ENCODE data around the gene NYNRIN.

The NYNRIN gene

DNA sequence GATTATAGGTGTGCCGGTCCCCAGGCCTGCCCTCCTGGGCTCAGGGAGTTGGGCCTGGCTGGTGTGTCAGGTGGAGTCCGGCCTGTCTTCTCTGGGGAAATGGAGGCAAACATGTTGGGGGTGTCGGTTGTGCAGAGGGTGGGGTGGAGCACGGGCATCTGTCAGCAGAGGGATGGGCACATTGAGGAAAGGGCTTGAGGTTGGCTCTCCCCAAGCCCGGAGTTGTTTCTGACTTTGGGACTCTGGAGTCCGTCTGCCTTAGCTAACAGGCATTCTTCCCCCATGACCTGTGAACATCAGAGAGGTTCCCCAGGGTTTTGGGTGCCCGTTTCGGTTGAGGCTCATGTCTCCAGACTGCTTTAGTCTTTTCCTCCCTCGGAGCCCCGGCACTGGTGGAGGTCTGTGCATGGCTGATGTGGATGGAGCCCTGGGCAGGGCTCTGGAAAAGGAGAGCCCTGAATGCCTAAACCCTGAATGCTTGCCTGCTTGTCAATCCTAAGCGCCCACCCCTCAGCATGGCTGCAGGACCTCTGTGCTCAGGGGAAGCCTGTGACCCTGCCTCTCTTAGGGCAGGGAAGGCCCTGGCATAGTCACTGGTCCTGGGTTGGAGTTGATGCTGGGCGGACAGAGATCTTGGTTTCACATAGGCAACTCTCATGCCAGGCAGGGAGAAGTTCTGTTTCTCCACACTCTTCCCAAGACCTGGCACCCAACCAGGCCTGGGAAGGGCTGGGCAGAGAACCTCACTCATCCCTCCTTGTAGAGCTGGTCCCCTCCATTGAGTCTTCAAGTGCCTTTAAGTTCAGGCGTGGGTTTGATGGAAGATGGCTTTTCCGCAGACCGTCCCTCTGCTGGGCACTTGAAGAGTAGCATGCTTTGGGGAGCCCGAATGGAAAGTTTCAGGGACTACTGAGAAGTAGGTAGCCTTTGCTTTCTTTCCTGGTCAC is 12.9 kb downstream of the NYNRIN start:
- no peaks in the 10 kb centered on the region for H3K9me3 ChIP-seq (ENCODE audit: control insufficient read depth in 5 of 5, low read length in 5 of 5)
- no peak overlapping the region for H3K27ac ChIP-seq (ENCODE audit: low read depth, low read length)
- no peak overlapping the region for H3K4me3 ChIP-seq (ENCODE audit: low read depth in 1 of 5, low read length in 5 of 5)
- no peak overlapping the region for H3K9ac ChIP-seq (ENCODE audit: low read length in 5 of 5)
- H3K36me3 ChIP-seq (ENCODE audit: control insufficient read depth in 5 of 5, insufficient read depth in 5 of 5, low read length in 5 of 5) = peaks cover 0 to 86% (median 77%) of the 10 kb centered on the region in 5 donors
- H3K27me3 ChIP-seq (ENCODE audit: control insufficient read depth in 5 of 5, insufficient read depth in 4 of 5, low read length in 5 of 5) = peaks cover 0 to 3% (median 1%) of the 10 kb centered on the region in 5 donors
- H3K4me1 ChIP-seq (ENCODE audit: control insufficient read depth in 5 of 5, insufficient read depth in 5 of 5, low read length in 5 of 5) = peaks cover 0 to 9% (median 0%) of the 10 kb centered on the region in 5 donors

DNA sequence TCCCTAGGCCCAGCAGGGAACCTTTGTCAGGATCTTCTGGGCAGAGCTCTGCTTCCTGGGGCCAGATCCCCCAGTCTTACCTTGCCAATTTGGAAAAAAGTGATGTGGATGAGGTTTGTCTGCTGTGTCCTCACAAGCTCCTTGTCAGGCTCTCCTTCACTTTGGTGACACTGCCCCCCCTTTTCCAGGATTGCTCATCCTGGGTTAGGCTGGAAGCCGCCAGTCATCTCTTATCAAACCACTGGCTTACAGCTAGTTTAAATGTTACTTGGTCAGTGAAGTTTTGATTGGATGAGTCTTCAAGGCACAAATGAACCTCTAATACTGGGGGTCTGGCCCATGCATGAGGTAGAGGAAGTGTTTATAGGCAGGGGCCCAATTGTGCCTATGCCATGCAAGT is 15.3 kb downstream of the NYNRIN start:
- peaks cover 0 to 68% (median 57%) of the 10 kb centered on the region in 5 donors for H3K36me3 ChIP-seq (ENCODE audit: control insufficient read depth in 5 of 5, insufficient read depth in 5 of 5, low read length in 5 of 5)
- H3K9ac ChIP-seq (ENCODE audit: low read length in 5 of 5) = no peak overlapping the region
- H3K4me3 ChIP-seq (ENCODE audit: low read depth in 1 of 5, low read length in 5 of 5) = no peak overlapping the region
- peaks cover 0 to 20% (median 3%) of the 10 kb centered on the region in 5 donors for H3K4me1 ChIP-seq (ENCODE audit: control insufficient read depth in 5 of 5, insufficient read depth in 5 of 5, low read length in 5 of 5)
- peaks cover 0 to 11% (median 9%) of the 10 kb centered on the region in 5 donors for H3K27me3 ChIP-seq (ENCODE audit: control insufficient read depth in 5 of 5, insufficient read depth in 4 of 5, low read length in 5 of 5)
- no peak overlapping the region for H3K27ac ChIP-seq (ENCODE audit: low read depth, low read length)
- H3K9me3 ChIP-seq (ENCODE audit: control insufficient read depth in 5 of 5, low read length in 5 of 5) = no peaks in the 10 kb centered on the region

DNA sequence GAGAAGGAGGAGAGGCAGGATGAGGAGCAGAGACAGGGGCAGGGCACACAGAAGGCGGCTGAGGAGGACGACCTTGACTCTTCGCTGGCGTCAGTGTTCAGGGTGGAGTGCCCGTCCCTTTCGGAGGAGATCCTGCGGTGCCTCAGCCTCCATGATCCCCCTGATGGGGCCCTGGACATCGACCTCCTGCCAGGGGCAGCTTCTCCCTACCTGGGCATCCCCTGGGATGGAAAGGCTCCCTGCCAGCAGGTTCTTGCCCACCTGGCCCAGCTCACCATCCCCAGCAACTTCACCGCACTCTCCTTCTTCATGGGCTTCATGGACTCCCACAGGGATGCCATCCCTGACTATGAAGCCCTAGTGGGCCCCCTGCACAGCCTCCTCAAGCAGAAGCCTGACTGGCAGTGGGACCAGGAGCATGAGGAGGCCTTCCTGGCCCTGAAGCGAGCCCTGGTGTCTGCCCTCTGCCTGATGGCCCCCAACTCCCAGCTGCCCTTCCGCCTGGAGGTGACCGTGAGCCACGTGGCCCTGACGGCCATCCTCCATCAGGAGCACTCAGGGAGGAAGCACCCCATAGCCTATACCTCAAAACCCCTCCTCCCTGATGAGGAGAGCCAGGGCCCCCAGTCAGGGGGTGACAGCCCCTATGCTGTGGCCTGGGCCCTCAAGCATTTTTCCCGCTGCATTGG is 16.1 kb downstream of the NYNRIN start:
- Histone ChIP-seq H3K27ac (ENCODE audit: low read depth, low read length) (no peak overlapping the region), H3K4me3 (ENCODE audit: low read depth in 1 of 5, low read length in 5 of 5) (no peak overlapping the region), H3K9ac (ENCODE audit: low read length in 5 of 5) (no peak overlapping the region), H3K4me1 (ENCODE audit: control insufficient read depth in 5 of 5, insufficient read depth in 5 of 5, low read length in 5 of 5) (peaks cover 0 to 23% (median 3%) of the 10 kb centered on the region in 5 donors), H3K36me3 (ENCODE audit: control insufficient read depth in 5 of 5, insufficient read depth in 5 of 5, low read length in 5 of 5) (peaks cover 0 to 60% (median 49%) of the 10 kb centered on the region in 5 donors), H3K9me3 (ENCODE audit: control insufficient read depth in 5 of 5, low read length in 5 of 5) (no peaks in the 10 kb centered on the region), H3K27me3 (ENCODE audit: control insufficient read depth in 5 of 5, insufficient read depth in 4 of 5, low read length in 5 of 5) (peaks cover 0 to 11% (median 9%) of the 10 kb centered on the region in 5 donors)

DNA sequence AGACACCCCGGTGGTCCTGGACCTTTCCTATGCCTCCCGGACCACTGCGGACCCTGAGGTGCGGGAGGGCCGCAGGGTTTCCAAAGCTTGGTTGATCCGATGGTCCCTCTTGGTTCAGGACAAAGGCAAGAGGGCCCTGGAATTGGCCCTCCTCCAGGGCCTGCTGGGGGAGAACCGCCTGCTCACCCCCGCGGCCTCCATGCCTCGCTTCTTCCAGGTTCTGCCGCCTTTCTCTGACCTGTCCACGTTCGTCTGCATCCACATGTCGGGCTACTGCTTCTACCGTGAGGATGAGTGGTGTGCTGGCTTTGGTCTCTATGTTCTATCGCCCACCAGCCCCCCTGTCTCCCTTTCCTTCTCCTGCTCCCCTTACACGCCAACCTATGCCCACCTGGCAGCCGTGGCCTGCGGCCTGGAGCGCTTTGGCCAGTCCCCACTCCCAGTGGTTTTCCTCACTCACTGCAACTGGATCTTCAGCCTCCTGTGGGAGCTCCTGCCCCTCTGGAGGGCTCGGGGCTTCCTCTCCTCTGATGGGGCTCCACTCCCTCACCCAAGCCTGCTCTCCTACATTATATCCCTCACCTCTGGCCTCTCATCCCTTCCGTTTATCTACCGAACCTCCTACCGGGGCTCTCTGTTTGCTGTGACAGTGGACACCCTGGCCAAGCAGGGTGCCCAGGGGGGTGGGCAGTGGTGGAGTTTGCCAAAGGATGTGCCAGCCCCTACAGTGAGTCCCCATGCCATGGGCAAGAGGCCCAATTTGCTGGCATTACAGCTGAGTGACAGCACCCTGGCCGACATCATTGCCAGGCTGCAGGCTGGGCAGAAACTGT is 16.8 kb downstream of the NYNRIN start:
- H3K36me3 ChIP-seq (ENCODE audit: control insufficient read depth in 5 of 5, insufficient read depth in 5 of 5, low read length in 5 of 5) = peaks cover 0 to 53% (median 41%) of the 10 kb centered on the region in 5 donors

DNA sequence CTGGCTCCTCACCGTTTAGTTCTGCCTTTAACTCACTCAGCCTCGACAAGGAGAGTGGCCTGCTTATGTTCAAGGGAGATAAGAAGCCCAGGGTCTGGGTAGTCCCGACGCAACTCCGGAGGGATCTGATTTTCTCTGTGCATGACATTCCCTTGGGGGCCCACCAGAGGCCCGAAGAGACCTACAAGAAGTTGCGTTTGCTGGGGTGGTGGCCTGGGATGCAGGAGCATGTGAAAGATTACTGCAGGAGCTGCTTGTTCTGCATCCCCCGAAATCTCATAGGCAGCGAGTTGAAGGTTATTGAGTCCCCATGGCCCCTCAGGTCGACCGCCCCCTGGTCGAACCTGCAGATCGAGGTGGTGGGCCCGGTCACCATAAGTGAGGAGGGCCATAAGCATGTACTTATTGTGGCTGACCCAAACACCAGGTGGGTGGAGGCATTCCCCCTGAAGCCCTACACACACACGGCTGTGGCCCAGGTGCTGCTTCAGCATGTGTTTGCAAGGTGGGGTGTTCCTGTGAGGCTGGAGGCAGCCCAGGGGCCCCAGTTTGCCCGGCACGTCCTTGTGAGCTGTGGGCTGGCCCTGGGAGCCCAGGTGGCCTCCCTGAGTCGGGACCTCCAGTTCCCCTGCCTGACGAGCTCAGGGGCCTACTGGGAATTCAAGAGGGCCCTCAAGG is 17.6 kb downstream of the NYNRIN start:
- H3K36me3 ChIP-seq (ENCODE audit: control insufficient read depth in 5 of 5, insufficient read depth in 5 of 5, low read length in 5 of 5) = peaks cover 0 to 45% (median 35%) of the 10 kb centered on the region in 5 donors
- H3K4me3 ChIP-seq (ENCODE audit: low read depth in 1 of 5, low read length in 5 of 5) = no peak overlapping the region
- no peak overlapping the region for H3K9ac ChIP-seq (ENCODE audit: low read length in 5 of 5)
- peaks cover 0 to 14% (median 9%) of the 10 kb centered on the region in 5 donors for H3K27me3 ChIP-seq (ENCODE audit: control insufficient read depth in 5 of 5, insufficient read depth in 4 of 5, low read length in 5 of 5)
- peaks cover 0 to 23% (median 3%) of the 10 kb centered on the region in 5 donors for H3K4me1 ChIP-seq (ENCODE audit: control insufficient read depth in 5 of 5, insufficient read depth in 5 of 5, low read length in 5 of 5)
- H3K9me3 ChIP-seq (ENCODE audit: control insufficient read depth in 5 of 5, low read length in 5 of 5) = no peaks in the 10 kb centered on the region
- no peak overlapping the region for H3K27ac ChIP-seq (ENCODE audit: low read depth, low read length)

More for the DNA sequence above, 16.8 kb downstream of the NYNRIN start:
- Histone ChIP-seq H3K4me1 (ENCODE audit: control insufficient read depth in 5 of 5, insufficient read depth in 5 of 5, low read length in 5 of 5) (peaks cover 0 to 23% (median 3%) of the 10 kb centered on the region in 5 donors), H3K27ac (ENCODE audit: low read depth, low read length) (no peak overlapping the region), H3K9me3 (ENCODE audit: control insufficient read depth in 5 of 5, low read length in 5 of 5) (no peaks in the 10 kb centered on the region), H3K27me3 (ENCODE audit: control insufficient read depth in 5 of 5, insufficient read depth in 4 of 5, low read length in 5 of 5) (peaks cover 0 to 14% (median 9%) of the 10 kb centered on the region in 5 donors), H3K9ac (ENCODE audit: low read length in 5 of 5) (no peak overlapping the region), H3K4me3 (ENCODE audit: low read depth in 1 of 5, low read length in 5 of 5) (no peak overlapping the region)

DNA sequence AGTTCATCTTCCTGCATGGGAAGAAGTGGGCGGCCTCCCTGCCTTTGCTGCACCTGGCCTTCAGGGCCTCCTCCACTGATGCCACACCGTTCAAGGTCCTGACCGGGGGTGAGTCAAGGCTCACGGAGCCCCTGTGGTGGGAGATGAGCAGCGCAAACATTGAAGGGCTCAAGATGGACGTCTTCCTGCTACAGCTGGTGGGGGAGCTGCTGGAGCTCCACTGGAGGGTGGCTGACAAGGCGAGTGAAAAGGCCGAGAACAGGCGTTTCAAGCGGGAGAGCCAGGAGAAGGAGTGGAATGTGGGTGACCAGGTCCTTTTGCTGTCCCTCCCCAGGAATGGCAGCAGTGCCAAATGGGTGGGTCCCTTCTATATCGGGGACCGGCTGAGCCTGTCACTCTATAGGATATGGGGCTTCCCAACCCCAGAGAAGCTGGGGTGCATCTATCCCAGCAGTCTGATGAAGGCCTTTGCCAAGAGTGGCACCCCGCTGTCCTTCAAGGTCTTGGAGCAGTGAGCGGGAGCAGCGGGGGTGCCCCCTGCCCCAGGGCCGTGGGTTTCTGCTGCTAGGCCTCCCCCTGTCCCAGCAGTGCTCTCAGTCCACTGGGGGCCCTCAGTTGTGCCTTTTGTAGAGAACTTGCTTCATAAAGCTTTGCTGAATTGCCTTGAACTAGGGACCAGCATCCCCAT is 18.3 kb downstream of the NYNRIN start:
- no peak overlapping the region for H3K4me3 ChIP-seq (ENCODE audit: low read depth in 1 of 5, low read length in 5 of 5)
- peaks cover 0 to 39% (median 32%) of the 10 kb centered on the region in 5 donors for H3K36me3 ChIP-seq (ENCODE audit: control insufficient read depth in 5 of 5, insufficient read depth in 5 of 5, low read length in 5 of 5)
- no peaks in the 10 kb centered on the region for H3K9me3 ChIP-seq (ENCODE audit: control insufficient read depth in 5 of 5, low read length in 5 of 5)
- H3K4me1 ChIP-seq (ENCODE audit: control insufficient read depth in 5 of 5, insufficient read depth in 5 of 5, low read length in 5 of 5) = peaks cover 0 to 23% (median 3%) of the 10 kb centered on the region in 5 donors
- peaks cover 0 to 14% (median 9%) of the 10 kb centered on the region in 5 donors for H3K27me3 ChIP-seq (ENCODE audit: control insufficient read depth in 5 of 5, insufficient read depth in 4 of 5, low read length in 5 of 5)
- no peak overlapping the region for H3K27ac ChIP-seq (ENCODE audit: low read depth, low read length)
- no peak overlapping the region for H3K9ac ChIP-seq (ENCODE audit: low read length in 5 of 5)

DNA sequence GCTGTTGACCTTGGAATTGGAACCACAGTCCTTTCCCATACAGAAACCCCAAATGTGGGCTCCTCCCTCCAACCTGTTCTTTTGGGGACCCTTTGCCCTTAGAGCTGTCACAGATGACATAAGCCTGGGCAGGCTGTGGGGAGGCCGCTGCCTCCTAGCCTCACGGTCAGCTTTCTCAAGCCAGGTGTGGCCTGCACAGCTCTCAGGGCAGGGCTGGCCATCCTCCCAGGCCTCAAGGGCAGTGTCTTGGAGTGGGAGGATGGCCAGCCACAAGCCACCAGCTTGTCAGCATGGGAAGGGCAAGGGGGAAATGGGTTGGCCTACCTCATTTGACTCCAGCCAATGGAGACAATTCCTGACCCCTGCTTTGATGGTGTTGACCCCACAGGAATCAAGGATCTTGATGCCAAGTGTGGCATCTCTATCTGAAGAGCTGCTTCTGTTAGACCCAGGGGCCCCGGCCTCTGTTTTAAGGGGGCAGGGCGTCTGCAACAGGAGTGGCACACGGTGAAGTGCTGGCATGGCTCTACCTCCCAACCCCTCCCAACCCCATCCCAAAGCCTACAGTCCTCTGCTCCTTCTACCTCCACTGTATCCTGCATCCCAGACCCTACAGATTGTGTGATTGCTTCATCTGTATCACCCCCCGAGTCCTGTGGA is 19.2 kb downstream of the NYNRIN start:
- no peak overlapping the region for H3K27ac ChIP-seq (ENCODE audit: low read depth, low read length)
- H3K9ac ChIP-seq (ENCODE audit: low read length in 5 of 5) = no peak overlapping the region
- no peaks in the 10 kb centered on the region for H3K9me3 ChIP-seq (ENCODE audit: control insufficient read depth in 5 of 5, low read length in 5 of 5)
- no peak overlapping the region for H3K4me3 ChIP-seq (ENCODE audit: low read depth in 1 of 5, low read length in 5 of 5)
- H3K36me3 ChIP-seq (ENCODE audit: control insufficient read depth in 5 of 5, insufficient read depth in 5 of 5, low read length in 5 of 5) = peaks cover 0 to 31% (median 26%) of the 10 kb centered on the region in 5 donors
- H3K4me1 ChIP-seq (ENCODE audit: control insufficient read depth in 5 of 5, insufficient read depth in 5 of 5, low read length in 5 of 5) = peaks cover 0 to 16% (median 2%) of the 10 kb centered on the region in 5 donors
- peaks cover 0 to 14% (median 9%) of the 10 kb centered on the region in 5 donors for H3K27me3 ChIP-seq (ENCODE audit: control insufficient read depth in 5 of 5, insufficient read depth in 4 of 5, low read length in 5 of 5)

DNA sequence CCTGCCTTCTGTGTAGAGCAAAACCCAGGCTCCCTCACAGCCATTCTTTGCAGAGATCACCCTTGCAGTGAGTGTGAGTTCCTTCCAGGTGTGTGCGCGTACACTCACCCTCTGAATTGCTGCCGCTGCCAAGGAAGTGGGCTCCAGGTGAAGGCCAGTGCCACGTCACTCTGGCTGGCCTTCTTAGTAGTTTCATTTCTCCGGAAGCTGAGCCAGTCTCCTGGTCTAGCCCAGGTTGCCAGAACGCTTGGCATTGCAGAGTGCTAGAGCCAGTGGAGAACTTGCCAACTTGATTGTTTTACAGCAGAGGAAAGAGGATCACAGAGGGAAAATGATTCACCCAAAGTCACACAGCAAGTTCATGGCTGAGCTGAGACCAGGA is 19.7 kb downstream of the NYNRIN start:
- peaks cover 0 to 14% (median 9%) of the 10 kb centered on the region in 5 donors for H3K27me3 ChIP-seq (ENCODE audit: control insufficient read depth in 5 of 5, insufficient read depth in 4 of 5, low read length in 5 of 5)
- H3K27ac ChIP-seq (ENCODE audit: low read depth, low read length) = no peak overlapping the region
- H3K4me3 ChIP-seq (ENCODE audit: low read depth in 1 of 5, low read length in 5 of 5) = no peak overlapping the region
- H3K36me3 ChIP-seq (ENCODE audit: control insufficient read depth in 5 of 5, insufficient read depth in 5 of 5, low read length in 5 of 5) = peaks cover 0 to 26% (median 21%) of the 10 kb centered on the region in 5 donors
- H3K4me1 ChIP-seq (ENCODE audit: control insufficient read depth in 5 of 5, insufficient read depth in 5 of 5, low read length in 5 of 5) = peaks cover 0 to 14% (median 0%) of the 10 kb centered on the region in 5 donors
- no peaks in the 10 kb centered on the region for H3K9me3 ChIP-seq (ENCODE audit: control insufficient read depth in 5 of 5, low read length in 5 of 5)
- H3K9ac ChIP-seq (ENCODE audit: low read length in 5 of 5) = no peak overlapping the region
